ENCODE data around the gene TMEM131.

DNA sequence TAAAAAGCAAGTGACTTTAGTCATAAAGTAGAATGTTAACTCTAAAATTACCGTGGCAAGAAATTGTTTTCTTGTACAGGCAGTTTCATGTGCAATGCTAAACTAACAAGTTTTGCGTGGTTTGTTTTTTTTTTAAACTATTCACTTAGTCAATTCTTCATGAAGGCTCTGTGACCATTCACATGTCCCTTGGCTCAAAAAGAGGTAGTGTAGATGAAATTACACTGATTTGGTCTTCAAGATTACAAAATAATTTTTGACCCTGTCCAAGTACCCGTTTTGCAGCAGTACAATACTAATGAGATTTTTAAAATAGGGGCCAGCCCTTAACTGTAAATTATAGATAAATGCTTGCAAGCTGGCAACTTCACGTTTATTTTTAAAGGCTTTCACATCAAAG, 1.3 kb downstream of the TMEM131 start:
- no peak for TF ChIP-seq CTCF (IDR thresholded peaks at IDR 0.05)
- TF ChIP-seq POLR2A (IDR thresholded peaks at IDR 0.05) = no peak

Data from heart left ventricle (tissue), 13 donors.